HCT116 (cell line): ENCODE results near the gene RYR2.
"Not testable (repeated sequence)": the region's sequence is repeated elsewhere in the genome, so short reads cannot be mapped to it uniquely, and the experiment has no call there.

Experiments used
- CEBPB ChIP-seq: IDR thresholded peaks from 2 replicates; pipeline ENCODE4 v1.6.1; 2012; ENCODE audit warnings: low read depth
- CTCF ChIP-seq, 3 experiments: fragments of 200-600 bp in 1 of 3; sonication (generic) in 1 of 3; IDR thresholded peaks in 2 of 3; conservative IDR thresholded peaks in 1 of 3; 2 replicates each; pipeline ENCODE4 v1.5.1; 2012 to 2017; ENCODE audit warnings: low read depth in 2 of 3, low read length in 2 of 3, antibody characterized with exemption in 1 of 3, borderline replicate concordance in 1 of 3, control low read depth in 1 of 3, mild to moderate bottlenecking in 1 of 3, mixed read lengths in 1 of 3, mixed run types in 1 of 3, moderate library complexity in 1 of 3; ENCODE audit not compliant: insufficient read depth in 1 of 3
- EZH2 ChIP-seq: fragments of 200-600 bp; sonication (generic); IDR thresholded peaks from 2 replicates; pipeline ENCODE4 v1.6.1; 2017; ENCODE audit warnings: antibody characterized with exemption, mixed run types
- POLR2A ChIP-seq: IDR thresholded peaks from 2 replicates; pipeline ENCODE4 v1.7.0; 2011; ENCODE audit warnings: borderline replicate concordance; ENCODE audit not compliant: insufficient read depth, insufficient read length; ENCODE audit errors: extremely low read depth
- RAD21 ChIP-seq: IDR thresholded peaks from 2 replicates; pipeline ENCODE4 v1.6.1; 2012; ENCODE audit warnings: low read depth, mild to moderate bottlenecking
- ZNF274 ChIP-seq: fragments of 200-500 bp; sonication (Bioruptor generic); IDR thresholded peaks from 2 replicates; pipeline ENCODE4 v1.6.1; 2014; ENCODE audit warnings: mild to moderate bottlenecking, low read depth, low read length, inconsistent platforms

- not testable (repeated sequence) for TF ChIP-seq RAD21; POLR2A; CTCF (IDR thresholded peaks at IDR 0.05 in 2 of 3, conservative IDR thresholded peaks at IDR 0.05 in 1 of 3; ENCODE audit: borderline replicate concordance in 1 of 3, insufficient read depth in 1 of 3, low read depth in 2 of 3, low read length in 2 of 3); ZNF274; EZH2; CEBPB
These were observed 778.6 kb downstream of the RYR2 start for GRCh38 chr1:237820634-237821033.
